Gastroesophageal sphincter (tissue), 3 donors: ENCODE data around the gene CRB2.

ENCODE experiments used
- CTCF ChIP-seq, 4 experiments: fragments of 200-600 bp in 2 of 4; fragments of 450-650 bp in 2 of 4; sonication (generic) in 1 of 4; IDR thresholded peaks; one replicate each; pipeline ENCODE4 v1.5.1; 2017 to 2019; ENCODE audit warnings: antibody characterized with exemption in 4 of 4, mild to moderate bottlenecking in 2 of 4, moderate library complexity in 2 of 4
- POLR2A ChIP-seq, 2 donors: fragments of 450-650 bp; IDR thresholded peaks; one replicate each; pipeline ENCODE4 v1.6.1; 2017; ENCODE audit warnings: antibody characterized with exemption in 2 of 2, mild to moderate bottlenecking in 2 of 2, moderate library complexity in 1 of 2
- POLR2AphosphoS5 ChIP-seq: sonication (generic); formaldehyde crosslinking; IDR thresholded peaks from one replicate; pipeline ENCODE4 v1.6.1; 2017; ENCODE audit warnings: antibody characterized with exemption

GRCh38 chr9:123383512-123384170, 27.6 kb downstream of the CRB2 start:
- TF ChIP-seq CTCF (IDR thresholded peaks at IDR 0.05): no peak
- no peak for TF ChIP-seq POLR2A (IDR thresholded peaks at IDR 0.05)
- no peak for TF ChIP-seq POLR2AphosphoS5
